Neuronal stem cell (in vitro differentiated cells): Measurements from ENCODE around the gene IQGAP3.

Experiments used
- DNase-seq: peaks from one replicate; pipeline ENCODE4 v3.0.0-alpha.2; 2013; ENCODE audit warnings: low spot score
- H2AFZ ChIP-seq: one replicate; pipeline ENCODE4 v1.6.1; 2013; ENCODE audit warnings: mild to moderate bottlenecking, low read length, inconsistent platforms
- H2AK5ac ChIP-seq: 2 replicates; pipeline ENCODE4 v1.6.1; 2013; ENCODE audit warnings: low read depth, mild to moderate bottlenecking, inconsistent platforms, low read length, moderate library complexity, mixed read lengths
- H2BK120ac ChIP-seq: 2 replicates; pipeline ENCODE4 v1.6.1; 2013; ENCODE audit warnings: low read depth, mild to moderate bottlenecking, inconsistent platforms, low read length, moderate library complexity, mixed read lengths
- H2BK12ac ChIP-seq: one replicate; pipeline ENCODE4 v1.6.1; 2013; ENCODE audit warnings: low read length, inconsistent platforms
- H2BK15ac ChIP-seq: 2 replicates; pipeline ENCODE4 v1.6.1; 2013; ENCODE audit warnings: mild to moderate bottlenecking, low read length, inconsistent platforms, mixed read lengths
- H2BK5ac ChIP-seq: one replicate; pipeline ENCODE4 v1.6.1; 2013; ENCODE audit warnings: inconsistent platforms, mild to moderate bottlenecking, low read length, moderate library complexity
- H3K14ac ChIP-seq: one replicate; pipeline ENCODE4 v1.6.1; 2013; ENCODE audit warnings: low read length, inconsistent platforms
- H3K18ac ChIP-seq: 2 replicates; pipeline ENCODE4 v1.6.1; 2013; ENCODE audit warnings: low read length, inconsistent platforms
- H3K23ac ChIP-seq: 2 replicates; pipeline ENCODE4 v1.6.1; 2013; ENCODE audit warnings: low read depth, mild to moderate bottlenecking, mixed read lengths, low read length, inconsistent platforms; ENCODE audit not compliant: poor library complexity
- H3K27ac ChIP-seq: replicated peaks from 3 replicates; pipeline ENCODE4 v1.5.1; 2013; ENCODE audit warnings: low read length, inconsistent platforms
- H3K27me3 ChIP-seq, 3 experiments: 2 replicates each; pipeline ENCODE4 v1.6.1; 2013; ENCODE audit warnings: low read length in 3 of 3, mild to moderate bottlenecking in 2 of 3, inconsistent platforms in 1 of 3, low read depth in 1 of 3, mixed read lengths in 1 of 3, moderate library complexity in 1 of 3; ENCODE audit not compliant: control insufficient read depth in 3 of 3, insufficient read depth in 3 of 3
- H3K36me3 ChIP-seq, 2 donors: replicated peaks in 1 of 2; 2 replicates each; pipeline ENCODE4 v1.6.1; 2013; ENCODE audit warnings: low read length in 2 of 2; ENCODE audit not compliant: control insufficient read depth in 2 of 2, insufficient read depth in 2 of 2
- H3K4ac ChIP-seq: 2 replicates; pipeline ENCODE4 v1.6.1; 2013; ENCODE audit warnings: inconsistent platforms, mild to moderate bottlenecking, low read length, moderate library complexity
- H3K4me1 ChIP-seq, 2 donors: 1 replicate in 1 of 2; 2 replicates in 1 of 2; pipeline ENCODE4 v1.6.1; 2013; ENCODE audit warnings: low read length in 2 of 2, low read depth in 1 of 2; ENCODE audit not compliant: control insufficient read depth in 2 of 2, insufficient read depth in 1 of 2
- H3K4me2 ChIP-seq: one replicate; pipeline ENCODE4 v1.6.1; 2013; ENCODE audit warnings: mild to moderate bottlenecking, low read length, inconsistent platforms; ENCODE audit not compliant: insufficient read depth, poor library complexity, severe bottlenecking
- H3K4me3 ChIP-seq, 2 donors: 2 replicates each; pipeline ENCODE4 v1.5.1; 2013; ENCODE audit warnings: low read length in 2 of 2, mild to moderate bottlenecking in 2 of 2, inconsistent platforms in 1 of 2, moderate library complexity in 1 of 2
- H3K79me1 ChIP-seq: one replicate; pipeline ENCODE4 v1.6.1; 2013; ENCODE audit warnings: low read depth, mild to moderate bottlenecking, inconsistent platforms, low read length, moderate library complexity
- H3K9ac ChIP-seq: one replicate; pipeline ENCODE4 v1.6.1; 2013; ENCODE audit warnings: mild to moderate bottlenecking, low read depth, low read length, inconsistent platforms; ENCODE audit not compliant: poor library complexity
- H3K9me3 ChIP-seq, 2 donors: replicated peaks in 1 of 2; 2 replicates each; pipeline versions ENCODE3 to v1.6.1; 2013; ENCODE audit warnings: low read length in 2 of 2, mild to moderate bottlenecking in 2 of 2, inconsistent platforms in 1 of 2, low read depth in 1 of 2, mixed read lengths in 1 of 2, moderate library complexity in 1 of 2; ENCODE audit not compliant: control insufficient read depth in 2 of 2, insufficient read depth in 1 of 2
- H4K8ac ChIP-seq: one replicate; pipeline ENCODE4 v1.6.1; 2013; ENCODE audit warnings: low read depth, mild to moderate bottlenecking, inconsistent platforms, low read length, moderate library complexity
- H4K91ac ChIP-seq: one replicate; pipeline ENCODE4 v1.6.1; 2013; ENCODE audit warnings: low read length, low read depth, mild to moderate bottlenecking, inconsistent platforms; ENCODE audit not compliant: poor library complexity
- WGBS, 2 donors: extraction: QIAGEN DNeasy Blood & Tissue Kit; methylation state at CpG; one replicate each; pipeline ENCODE4 v1.1.7; 2013; ENCODE audit warnings: missing lambda C conversion rate in 2 of 2, mixed read lengths in 1 of 2; ENCODE audit not compliant: insufficient read length in 2 of 2, insufficient replicate concordance in 1 of 2; ENCODE audit errors: extremely low coverage in 2 of 2; 5-methylcytosine and 5-hydroxymethylcytosine counted together

Gene IQGAP3

GRCh38 chr1:156505679-156506298 is 66.6 kb downstream of the IQGAP3 start:
- no peak overlapping the region for H3K23ac ChIP-seq
- H3K14ac ChIP-seq, result no peak overlapping the region
- no peak overlapping the region for H2BK15ac ChIP-seq
- no peaks in the 10 kb centered on the region for H3K9me3 ChIP-seq
- WGBS, 2 donors, result no CpG with 5 or more reads among the region's 21 CpGs
- no peak overlapping the region for H3K9ac ChIP-seq
- H2BK5ac ChIP-seq, result no peak overlapping the region
- no peak overlapping the region for H3K27ac ChIP-seq
- no peak for DNase-seq
- no peaks in the 10 kb centered on the region for H3K36me3 ChIP-seq
- H3K79me1 ChIP-seq, result peaks cover under 1% of the 10 kb centered on the region
- peaks cover 20% of the 10 kb centered on the region in 2 donors for H3K4me1 ChIP-seq
- peak overlapping the region; percentile 52 for H2AFZ ChIP-seq
- H4K8ac ChIP-seq, result peak overlapping the region; percentile 58
- H3K4me2 ChIP-seq, result no peak overlapping the region
- H2AK5ac ChIP-seq, result peak overlapping the region; percentile 6
- H3K27me3 ChIP-seq, result peaks cover 0 to 28% (median under 1%) of the 10 kb centered on the region in 3 experiments
- H2BK120ac ChIP-seq, result no peak overlapping the region
- H3K4ac ChIP-seq, result no peak overlapping the region
- H2BK12ac ChIP-seq, result no peak overlapping the region
- peak overlapping the region; percentile 72 for H3K18ac ChIP-seq
- H3K4me3 ChIP-seq, result peak overlapping the region in 1 of 2 donors; percentile 34
- H4K91ac ChIP-seq, result no peak overlapping the region

- peak overlapping the region; percentile 58 for H4K8ac ChIP-seq
- no peaks in the 10 kb centered on the region for H3K36me3 ChIP-seq
- no peaks in the 10 kb centered on the region for H3K9me3 ChIP-seq
- peak overlapping the region; percentile 84 for H2BK120ac ChIP-seq
- no CpG with 5 or more reads among the region's 45 CpGs for WGBS, 2 donors
- H3K23ac ChIP-seq, result peak overlapping the region; percentile 89
- H3K4ac ChIP-seq, result peak overlapping the region; percentile 77
- H2AFZ ChIP-seq, result peak overlapping the region; percentile 52
- peak overlapping the region; percentile 83 for H2BK15ac ChIP-seq
- H3K4me2 ChIP-seq, result peak overlapping the region; percentile 76
- peak overlapping the region; percentile 76 for H3K27ac ChIP-seq
- H3K4me3 ChIP-seq, result peak overlapping the region; percentile 33 to 34
- H3K9ac ChIP-seq, result peak overlapping the region; percentile 63
- peaks cover 18 to 20% of the 10 kb centered on the region in 2 donors for H3K4me1 ChIP-seq
- H2AK5ac ChIP-seq, result peak overlapping the region; percentile 85
- DNase-seq, result peak; percentile 91
- peak overlapping the region; percentile 75 for H2BK12ac ChIP-seq
- H3K14ac ChIP-seq, result peak overlapping the region; percentile 26
- H3K18ac ChIP-seq, result peak overlapping the region; percentile 95
- peaks cover 0 to 21% (median 0%) of the 10 kb centered on the region in 3 experiments for H3K27me3 ChIP-seq
- no peak overlapping the region for H2BK5ac ChIP-seq
- H3K79me1 ChIP-seq, result no peaks in the 10 kb centered on the region
- no peak overlapping the region for H4K91ac ChIP-seq
Observed at GRCh38 chr1:156504821-156505678, 67.3 kb downstream of the IQGAP3 start.

GRCh38 chr1:156504438-156504813 is 67.9 kb downstream of the IQGAP3 start:
- H3K36me3 ChIP-seq, result no peaks in the 10 kb centered on the region
- peak overlapping the region; percentile 85 for H2AK5ac ChIP-seq
- peak overlapping the region; percentile 84 for H2BK120ac ChIP-seq
- WGBS, 2 donors, result no CpG with 5 or more reads among the region's 5 CpGs
- H3K18ac ChIP-seq, result peak overlapping the region; percentile 95
- H3K9me3 ChIP-seq, result no peaks in the 10 kb centered on the region
- no peak overlapping the region for H4K8ac ChIP-seq
- H3K4ac ChIP-seq, result peak overlapping the region; percentile 77
- no peak overlapping the region for H3K4me2 ChIP-seq
- H3K4me1 ChIP-seq, result peaks cover 14 to 22% of the 10 kb centered on the region in 2 donors
- peak overlapping the region; percentile 33 to 34 for H3K4me3 ChIP-seq
- H3K27ac ChIP-seq, result peak overlapping the region; percentile 48
- peak overlapping the region; percentile 83 for H2BK15ac ChIP-seq
- peak overlapping the region; percentile 63 for H3K9ac ChIP-seq
- H2BK5ac ChIP-seq, result no peak overlapping the region
- peaks cover 0 to 14% (median 0%) of the 10 kb centered on the region in 3 experiments for H3K27me3 ChIP-seq
- peak overlapping the region; percentile 89 for H3K23ac ChIP-seq
- no peak overlapping the region for H4K91ac ChIP-seq
- peak overlapping the region; percentile 26 for H3K14ac ChIP-seq
- H2BK12ac ChIP-seq, result peak overlapping the region; percentile 75
- DNase-seq, result no peak
- H3K79me1 ChIP-seq, result no peaks in the 10 kb centered on the region
- H2AFZ ChIP-seq, result peak overlapping the region; percentile 52
